Stimulated activated naive CD4-positive, alpha-beta T cell treated with Interleukin-2 at 50 U/mL for 16 hours (primary cell): ENCODE measurements around the gene FNDC8.
"Not testable (repeated sequence)": the region's sequence is repeated elsewhere in the genome, so short reads cannot be mapped to it uniquely, and the experiment has no call there.

Experiments used
- DNase-seq: peaks from one replicate; lab custom pipeline; 2025; lab: John Stamatoyannopoulos, UW

The FNDC8 gene

DNA sequence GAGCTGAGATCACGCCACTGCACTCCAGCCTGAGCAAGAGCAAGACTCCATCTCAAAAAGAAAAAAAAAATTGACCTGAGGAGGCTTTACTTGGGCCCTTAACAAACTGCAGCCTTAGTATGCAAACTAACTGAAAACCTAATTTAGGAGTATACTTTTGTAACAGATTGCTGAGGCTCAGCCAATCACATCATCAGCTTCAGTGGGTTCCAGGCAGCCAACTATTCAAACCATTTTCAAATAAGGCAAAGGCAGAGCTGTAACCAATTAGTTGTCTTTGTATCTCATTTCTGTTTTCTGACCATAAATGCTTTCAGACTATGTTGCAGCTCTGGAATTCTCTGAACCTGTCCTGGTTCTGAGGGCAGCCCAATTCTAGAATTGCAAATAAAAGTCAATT lies 25.7 kb upstream of the FNDC8 start:
- DNase-seq = no peak

DNA sequence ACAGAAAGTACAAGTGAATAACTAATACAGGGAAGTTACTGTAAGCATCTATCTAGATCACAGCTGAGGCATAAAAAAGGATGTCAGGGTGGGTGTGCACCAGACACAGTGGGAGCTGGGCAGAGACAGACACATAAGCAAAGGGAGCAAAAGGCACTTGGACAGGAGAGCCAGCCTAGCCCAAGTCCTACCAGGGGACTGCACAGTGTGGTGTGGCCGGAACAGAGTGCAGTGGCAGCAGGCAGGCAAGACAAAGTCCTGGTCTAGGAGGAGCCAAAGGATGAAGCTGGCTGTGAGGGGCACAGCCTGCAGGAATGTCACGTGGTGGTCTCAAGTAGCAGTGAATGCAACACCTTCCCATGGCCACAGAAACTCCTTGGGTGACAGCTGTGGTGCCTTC lies 23.6 kb upstream of the FNDC8 start:
- DNase-seq = no peak

DNA sequence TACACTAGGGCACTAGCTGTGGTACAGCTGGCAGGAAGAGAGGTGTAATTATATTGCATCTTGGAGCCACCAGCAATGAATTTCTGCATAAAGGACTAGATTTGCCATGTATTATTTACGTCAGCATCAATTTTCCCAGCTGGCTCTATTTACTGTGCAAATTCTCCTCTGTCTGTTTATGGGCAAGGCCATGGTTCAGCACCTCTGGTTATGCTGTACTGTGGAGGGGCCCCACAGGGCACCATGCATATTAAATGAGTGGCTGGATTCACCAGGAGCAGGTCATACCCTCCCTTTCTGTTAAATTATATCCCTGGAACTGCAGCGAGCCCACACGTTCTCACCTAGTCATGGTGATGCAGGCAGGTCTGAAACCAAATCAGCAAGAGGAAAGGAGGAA lies 21.5 kb upstream of the FNDC8 start:
- no peak for DNase-seq

DNA sequence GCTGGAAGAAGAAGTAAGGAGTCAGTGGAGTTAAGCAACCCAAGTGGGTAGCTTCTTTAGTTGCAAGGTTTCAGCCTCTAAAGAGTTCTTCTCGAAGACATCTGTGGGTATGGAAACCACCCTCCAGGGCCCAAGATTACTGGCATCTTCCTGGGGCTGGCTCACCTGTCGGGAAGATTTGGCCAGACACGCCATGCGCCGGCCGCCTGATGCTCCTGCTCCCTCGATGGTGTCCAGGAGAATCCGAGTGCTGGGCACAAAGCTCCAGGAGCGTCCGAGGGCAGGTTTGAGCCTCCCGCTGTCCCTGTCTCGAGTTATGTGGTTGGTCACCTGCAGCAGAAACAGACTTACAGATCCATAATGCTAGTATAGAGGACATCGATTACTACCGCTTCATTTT lies 20.4 kb upstream of the FNDC8 start:
- no peak for DNase-seq

DNA sequence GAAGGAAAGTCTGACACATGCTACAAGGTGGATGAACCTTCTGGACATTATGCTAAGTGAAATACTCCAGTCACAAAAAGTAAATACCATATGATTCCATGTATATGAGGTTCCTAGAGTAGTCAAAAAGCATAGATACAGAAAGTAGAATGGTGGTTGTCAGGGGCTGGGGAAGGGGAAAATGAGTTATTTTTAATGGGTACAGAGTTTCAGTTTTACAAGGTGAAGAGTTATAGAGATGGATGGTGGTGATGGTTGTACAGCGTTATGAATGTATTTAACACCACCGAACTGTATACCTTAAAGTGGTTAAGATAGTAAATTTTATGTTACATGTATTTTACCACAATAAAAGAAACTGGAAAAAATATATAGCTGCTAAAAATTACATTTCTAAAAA lies 19.7 kb upstream of the FNDC8 start:
- no peak for DNase-seq

DNA sequence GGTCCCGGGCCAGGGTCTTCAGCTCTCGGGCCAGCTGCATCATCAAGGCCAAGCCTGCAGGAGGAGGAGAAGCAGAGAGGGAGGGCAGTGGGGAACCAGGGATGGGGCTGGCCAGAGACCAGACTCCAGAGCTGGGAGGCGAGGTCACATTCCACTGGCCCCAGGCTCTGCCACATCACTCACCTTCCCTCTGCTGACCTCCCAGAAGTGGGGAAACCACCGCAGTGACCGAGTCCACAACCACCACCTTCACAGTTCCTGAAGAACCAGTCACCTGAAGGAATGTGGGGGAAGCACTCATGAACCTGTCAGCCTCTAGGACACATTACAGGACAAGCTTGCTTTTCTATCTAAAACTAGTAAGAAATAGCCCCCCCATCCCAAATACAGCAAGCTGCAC lies 18.1 kb upstream of the FNDC8 start:
- DNase-seq = no peak

DNA sequence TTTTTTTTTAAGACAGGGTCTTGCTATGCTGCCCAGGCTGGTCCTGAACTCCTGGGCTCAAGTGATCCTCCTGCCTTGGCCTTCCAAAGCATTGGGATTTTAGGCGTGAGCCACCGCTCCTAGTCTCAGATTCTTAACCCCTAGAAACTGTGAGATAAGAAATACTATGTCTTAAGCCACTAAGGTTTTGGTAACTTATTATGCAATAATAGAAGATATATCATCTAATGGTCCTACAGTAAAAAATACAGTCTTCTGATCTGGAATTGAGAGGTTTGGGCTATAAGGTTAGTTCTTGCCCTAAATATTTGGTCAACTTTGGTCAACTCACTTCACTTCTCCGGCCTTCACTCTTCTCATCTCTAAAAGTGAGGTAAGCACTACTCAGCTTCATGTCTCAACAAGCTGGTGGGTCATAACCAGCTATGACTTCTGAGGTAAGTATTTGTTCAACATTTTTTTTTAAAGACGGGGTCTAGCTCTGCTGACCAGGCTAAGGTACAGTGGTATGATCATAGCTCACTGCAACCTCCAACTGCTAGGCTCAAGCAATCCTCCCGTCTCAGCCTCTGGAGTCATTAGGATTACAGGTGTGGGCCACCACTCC lies 16.5 kb upstream of the FNDC8 start:
- no peak for DNase-seq

DNA sequence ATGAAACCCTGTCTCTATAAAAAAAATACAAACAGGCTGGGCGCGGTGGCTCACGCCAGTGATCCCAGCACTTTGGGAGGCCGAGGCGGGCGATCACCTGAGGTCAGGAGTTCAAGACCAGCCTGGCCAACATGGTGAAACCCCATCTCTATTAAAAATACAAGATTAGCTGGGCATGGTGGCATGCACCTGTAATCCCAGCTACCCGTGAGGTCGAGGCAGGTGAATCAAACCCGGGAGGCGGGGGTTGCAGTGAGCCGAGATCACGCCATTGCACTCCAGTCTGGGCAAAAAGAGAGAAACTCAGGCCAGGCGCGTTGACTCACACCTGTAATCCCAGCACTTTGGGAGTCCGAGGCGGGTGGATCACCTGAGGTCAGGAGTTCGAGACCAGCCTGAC lies 10.6 kb upstream of the FNDC8 start:
- not testable (repeated sequence) for DNase-seq

DNA sequence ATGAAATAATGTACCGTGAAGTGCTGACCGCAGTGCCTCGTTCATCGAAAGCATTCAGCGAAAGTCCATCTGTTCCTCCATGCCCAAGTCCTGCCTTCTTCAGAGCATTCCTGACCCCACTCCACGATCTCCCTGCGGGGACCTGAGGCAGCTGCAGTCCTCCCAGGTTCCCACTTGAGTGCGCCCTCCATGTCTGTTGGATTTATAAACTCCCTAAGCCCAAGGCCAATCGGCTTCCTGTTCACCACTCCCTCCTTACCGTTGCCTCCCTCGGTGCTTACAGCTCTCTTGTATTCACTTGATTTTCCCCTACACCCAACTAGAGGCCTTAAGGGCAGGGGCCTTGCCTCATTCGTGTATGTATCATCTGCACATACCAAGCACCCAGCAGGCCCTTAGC lies 4.6 kb upstream of the FNDC8 start:
- DNase-seq = no peak

DNA sequence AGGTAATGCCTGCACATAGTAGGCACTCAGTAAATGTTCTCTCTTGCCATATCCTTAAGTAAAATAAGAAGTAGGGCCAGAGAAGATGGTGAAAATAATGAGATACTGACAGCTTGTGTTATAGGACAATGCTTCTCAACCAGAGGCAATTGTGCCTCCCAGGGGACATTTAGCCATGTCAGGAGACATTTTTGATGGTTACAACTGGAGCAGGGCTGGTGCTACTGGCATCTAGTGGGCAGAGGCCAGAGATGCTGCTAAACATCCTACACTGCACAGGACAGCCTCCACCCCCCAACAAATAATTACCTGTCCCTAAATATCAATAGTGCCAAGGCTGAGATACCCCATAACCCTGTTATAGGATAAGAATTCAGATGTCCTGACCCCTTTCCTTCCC lies 3.4 kb upstream of the FNDC8 start:
- DNase-seq = peak; percentile 30

DNA sequence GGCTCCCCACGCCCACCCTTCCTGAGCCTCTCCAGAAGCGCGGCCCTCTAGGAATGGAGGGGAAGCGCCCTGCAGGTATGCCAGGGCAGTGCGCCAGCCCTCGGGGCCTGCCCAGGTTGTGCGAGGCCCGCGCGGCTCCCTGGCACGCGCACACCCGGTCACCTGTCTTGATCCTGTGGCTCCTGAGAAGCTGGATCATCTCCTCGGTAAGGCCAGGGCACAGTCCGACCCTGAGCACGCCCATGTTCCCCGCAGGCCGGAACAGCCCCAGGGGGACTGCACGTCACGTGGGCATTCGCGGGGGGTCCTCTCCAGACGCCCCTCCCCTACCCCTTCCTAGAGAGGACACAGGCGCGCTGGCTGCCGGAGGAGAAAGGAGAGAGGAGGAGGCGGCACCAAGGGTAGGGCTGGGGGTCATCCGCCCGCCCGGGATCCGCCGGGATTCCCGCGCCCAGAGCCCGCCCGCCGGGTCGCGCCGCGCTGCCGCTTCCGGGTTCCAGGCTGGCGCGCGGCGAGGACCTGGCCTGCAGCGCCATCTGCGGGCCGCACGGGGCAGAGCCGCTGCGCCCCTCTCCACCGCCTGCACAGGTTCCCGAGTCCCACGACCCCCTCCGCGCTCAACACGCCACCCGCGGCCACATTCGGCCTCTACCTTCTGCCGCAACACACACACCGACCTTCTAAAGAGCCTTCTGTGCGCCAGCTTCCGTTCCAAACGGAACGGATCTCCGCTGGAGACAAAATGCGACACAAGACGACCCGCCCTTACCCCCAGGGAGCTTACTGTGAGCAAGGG lies 1.8 kb upstream of the FNDC8 start, which contains the start of gene RAD51D:
TSS of gene RAD51D (minus strand) at position 491 of the 796 bp plus-strand sequence. CDS start at position 244, 247 bp downstream.
- peak; percentile 70 for DNase-seq

DNA sequence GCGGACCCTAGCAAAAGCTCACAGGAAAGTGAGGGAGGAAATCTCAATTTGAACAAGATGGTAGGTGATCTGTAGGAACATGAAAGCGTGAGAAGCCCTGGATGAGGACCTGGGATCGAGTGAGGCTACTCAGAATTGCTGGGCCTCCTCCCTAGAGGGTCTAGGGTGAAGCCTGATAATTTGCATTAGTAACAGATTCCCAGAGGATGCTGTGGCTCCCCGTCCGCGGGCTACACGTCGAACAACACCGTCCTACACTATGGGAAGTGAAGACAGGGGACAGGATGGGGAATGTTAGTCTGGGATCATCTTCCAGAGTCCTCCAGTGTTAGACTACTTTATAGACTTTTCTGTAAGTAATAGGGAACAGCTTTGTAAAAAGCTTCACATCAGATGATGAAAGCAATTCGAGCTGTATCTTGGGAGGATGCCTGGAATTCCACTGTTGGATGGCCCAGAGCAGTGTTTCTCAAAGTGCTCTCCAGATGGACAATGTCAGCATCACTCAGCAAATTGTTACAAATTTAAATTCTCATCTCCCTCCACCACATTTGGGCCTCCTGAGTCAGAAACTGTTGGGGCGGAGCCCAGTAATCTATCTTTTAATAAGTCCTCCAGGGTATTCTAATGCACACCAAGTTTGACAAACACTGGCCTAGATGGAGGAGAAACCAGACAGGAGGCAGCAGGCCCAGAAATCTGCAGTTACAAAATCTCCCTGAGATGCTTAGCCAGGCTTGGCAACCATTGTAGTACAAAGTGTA lies 6.5 kb downstream of the FNDC8 start:
- no peak for DNase-seq

DNA sequence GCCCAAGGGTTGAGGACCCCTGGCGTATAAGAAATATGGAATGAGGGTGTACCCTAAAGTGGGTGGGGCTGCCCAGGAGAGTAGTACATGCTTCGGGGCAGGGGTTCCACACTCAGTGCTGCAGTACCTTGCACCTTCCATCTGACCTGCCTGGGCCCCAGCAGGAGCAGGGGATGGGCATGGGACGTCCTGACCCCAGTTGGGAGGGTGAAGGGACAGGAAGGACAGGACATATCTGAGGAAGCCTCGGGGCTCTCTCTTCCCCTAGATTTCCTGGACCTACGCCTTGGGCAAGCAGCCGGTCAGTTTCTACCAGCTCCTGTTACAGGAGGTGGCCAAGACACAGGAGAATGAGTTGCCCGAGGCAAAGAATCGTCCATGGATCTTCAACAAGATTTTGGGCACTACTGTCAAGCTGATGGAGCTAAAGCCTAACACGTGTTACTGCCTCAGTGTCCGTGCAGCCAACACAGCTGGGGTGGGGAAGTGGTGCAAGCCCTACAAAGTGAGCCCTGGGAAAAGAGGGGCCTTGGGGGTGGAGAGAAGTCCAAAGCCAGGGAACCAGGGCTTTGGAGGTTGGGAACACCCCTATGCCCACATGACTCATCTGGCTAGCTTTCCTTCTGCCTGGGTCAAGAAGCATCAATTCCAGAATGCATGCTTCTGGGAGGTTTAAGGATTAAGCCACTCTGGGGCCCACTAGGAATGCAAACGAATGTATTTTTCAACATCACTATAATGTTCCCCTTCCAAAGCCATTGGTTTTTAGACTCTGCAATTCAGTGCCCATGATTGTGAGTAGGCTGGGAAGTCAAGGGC lies 7.9 kb downstream of the FNDC8 start:
- no peak for DNase-seq

DNA sequence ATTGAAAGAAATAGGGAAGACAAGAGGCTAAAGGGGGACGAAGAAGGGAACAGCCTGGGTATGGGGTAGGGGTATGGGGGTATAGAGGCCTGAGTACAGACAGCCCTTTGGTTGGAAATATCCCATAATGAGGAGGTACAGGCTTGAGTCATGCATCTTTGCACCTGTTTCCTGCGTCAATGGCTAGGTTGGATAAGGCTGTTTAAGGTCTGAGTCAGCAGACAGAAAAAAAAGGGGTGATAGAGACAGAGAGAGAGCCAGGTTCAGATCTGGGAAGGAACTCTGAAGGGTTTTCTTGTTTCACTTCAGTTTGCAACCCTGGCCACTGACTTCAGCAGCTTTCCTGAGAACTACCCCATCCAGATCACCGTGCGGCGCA lies 8.5 kb downstream of the FNDC8 start:
- no peak for DNase-seq

DNA sequence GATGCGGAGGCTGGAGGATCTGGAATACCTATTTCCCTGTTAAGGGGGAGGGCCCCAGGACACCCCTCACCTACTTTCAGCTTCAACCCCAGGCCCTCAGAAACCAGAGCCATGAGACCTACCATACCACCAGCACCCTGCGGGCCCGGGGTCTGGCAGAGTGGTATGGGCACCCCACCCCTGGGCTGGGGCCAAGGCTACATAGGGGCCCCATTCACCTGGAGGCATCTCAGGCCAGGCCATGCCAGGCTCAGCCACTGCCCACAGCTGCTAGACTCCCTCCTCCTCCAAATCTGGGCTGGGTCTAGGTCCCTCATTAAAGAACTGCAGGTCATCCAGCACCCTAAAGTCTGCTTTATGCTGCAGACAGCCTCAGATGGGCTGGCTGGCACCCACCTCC lies 9.0 kb downstream of the FNDC8 start:
- no peak for DNase-seq

DNA sequence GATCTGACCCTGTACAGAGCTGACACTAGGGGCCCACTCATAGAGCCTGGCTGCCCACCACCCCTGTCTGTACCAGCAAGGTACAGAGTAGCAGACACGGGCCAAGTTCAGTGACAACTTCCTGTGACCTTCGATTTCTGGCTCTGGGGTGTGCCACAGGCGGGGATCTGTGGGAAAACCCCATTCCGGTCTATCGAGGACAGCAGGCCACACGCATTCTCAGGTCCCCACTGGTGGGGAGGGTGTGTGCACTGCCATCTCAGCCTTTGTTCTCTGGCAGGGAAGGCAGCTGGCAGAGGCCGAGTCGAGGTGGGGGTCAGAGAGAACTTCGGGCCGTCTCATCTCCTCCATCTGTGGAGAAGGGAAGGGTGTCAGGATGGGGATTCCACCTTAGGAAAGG lies 10.7 kb downstream of the FNDC8 start:
- no peak for DNase-seq

DNA sequence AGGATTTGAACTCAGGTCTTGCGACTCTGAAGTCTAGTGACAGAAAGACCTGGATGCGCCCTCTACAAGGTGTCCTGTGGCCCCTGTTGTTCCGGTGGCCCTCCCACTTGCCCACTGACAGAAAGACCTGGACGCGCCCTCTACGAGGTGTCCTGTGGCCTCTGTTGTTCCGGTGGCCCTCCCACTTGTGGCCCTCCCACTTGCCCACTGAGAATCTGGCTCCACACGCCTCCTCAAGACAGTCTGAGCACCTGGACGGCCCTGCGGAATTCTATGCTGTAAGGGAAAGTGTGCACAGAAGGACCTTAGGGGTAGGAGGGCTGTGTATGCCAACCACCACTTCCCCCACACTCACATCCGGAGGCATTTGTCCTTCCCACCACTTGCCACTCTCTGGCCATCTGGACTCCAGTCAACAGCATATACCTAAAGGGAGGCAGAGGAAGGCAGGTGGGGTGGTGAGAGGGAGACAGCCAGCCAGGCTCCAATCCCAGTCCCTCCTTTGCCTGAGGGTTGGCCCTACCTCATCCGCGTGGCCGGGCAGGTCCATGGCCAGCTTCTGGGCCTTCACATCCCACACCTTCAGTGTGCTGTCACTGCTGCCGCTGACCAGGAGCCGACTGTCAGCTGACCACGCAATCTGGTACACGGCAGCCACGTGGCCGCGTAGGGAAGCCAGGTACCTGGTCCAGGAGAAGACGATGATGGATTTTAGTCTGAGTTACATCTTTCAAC lies 11.6 kb downstream of the FNDC8 start:
- DNase-seq = no peak

DNA sequence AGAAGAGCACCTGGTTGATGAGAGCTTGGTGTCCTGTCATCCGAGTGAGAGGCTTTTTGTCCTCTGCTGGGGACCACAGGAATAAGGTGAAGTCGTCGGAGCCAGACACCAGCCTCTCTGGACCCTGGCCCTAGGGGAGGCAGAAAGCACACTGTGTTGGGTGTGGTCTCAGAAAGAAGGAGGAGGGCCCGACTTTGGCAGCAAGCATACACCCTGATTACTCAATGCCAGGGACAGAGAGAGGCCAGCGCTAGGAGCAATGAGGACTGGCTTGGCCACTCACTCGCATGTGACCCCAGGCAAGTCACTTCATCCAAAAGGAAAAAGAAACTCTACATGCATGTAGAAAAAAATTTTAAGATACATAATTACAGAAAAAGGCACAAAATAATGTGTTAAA lies 13.9 kb downstream of the FNDC8 start:
- DNase-seq = no peak

DNA sequence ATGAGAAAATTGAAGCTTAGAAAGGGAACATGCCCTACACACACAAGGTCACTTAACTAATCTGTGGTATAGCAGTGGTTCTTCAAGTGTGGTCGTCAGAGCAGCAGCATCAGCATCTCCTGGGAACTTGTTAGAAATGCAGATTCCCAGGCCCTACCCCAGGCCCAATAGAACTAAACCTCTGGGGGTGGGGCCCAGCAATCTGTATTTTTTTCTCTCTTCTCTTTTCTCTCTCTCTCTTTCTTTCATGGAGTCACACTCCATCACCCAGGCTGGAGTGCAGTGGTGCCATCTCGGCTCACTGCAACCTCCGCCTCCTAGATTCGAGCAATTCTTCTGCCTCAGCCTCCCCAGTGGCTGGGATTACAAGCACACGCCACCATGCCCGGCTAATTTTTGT lies 16.8 kb downstream of the FNDC8 start:
- no peak for DNase-seq

DNA sequence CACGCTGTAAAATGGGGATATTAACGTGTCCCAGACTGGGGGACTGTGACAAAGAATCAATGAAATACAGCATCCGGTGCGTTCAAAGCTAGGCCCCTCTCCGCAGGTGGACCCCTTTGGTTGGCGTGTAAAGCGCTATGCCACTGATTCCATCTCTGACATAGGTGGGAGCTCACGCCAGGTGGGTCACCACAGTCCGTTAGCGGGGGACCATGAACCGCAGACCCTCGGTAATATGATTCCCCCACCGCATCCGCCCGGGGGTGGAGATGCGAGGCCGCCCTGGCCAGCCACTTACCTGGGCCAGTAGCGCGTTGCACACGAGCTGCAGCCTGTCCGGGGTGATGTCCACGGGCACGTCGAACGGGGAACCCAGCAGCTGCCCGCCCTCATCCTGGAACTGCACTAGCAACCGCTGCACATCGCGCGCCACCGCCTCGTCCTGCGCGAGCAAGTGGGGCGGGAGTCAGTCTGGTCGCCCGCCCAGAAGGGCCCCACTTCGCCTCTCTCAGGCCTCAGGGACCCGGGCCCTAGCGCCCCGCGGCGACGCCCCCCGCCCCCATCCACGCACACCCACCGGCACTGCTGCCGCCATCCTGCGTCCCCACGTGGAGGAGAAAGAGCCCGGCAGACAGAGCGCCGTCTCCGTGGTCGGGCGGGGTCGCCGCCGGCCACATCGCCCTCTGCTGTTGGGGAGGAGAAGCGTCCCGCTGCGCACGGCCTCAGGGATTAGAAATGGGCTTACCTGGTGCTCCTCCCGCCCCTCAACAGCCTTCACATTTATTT lies 20.5 kb downstream of the FNDC8 start, which contains the start of gene NLE1:
TSS of gene NLE1 (minus strand) at position 623 of the 786 bp plus-strand sequence. CDS start at position 595, 28 bp downstream.
- DNase-seq = peak; percentile 87

DNA sequence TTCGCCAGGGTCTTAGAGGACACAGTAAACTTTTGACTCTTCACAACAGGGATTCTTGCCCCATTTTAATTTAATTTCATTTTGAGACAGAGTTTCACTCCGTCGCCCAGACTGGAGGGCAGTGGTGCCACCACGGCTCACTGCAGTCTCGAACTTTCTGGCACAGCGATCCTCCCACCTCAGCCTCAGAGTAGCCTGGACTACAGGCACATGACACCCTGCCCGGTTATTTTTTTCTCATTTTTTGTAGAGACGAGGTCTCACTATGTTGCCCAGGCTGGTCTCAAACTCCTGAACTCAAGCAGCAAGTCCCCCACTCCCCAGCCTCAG lies 21.0 kb downstream of the FNDC8 start:
- no peak for DNase-seq
